ENCODE measurements around the gene SMARCD2.
"Not testable (repeated sequence)": the region's sequence is repeated elsewhere in the genome, so short reads cannot be mapped to it uniquely, and the experiment has no call there.

- not testable (repeated sequence) for TF ChIP-seq ZFP36L2 (CRISPR knock-in tag; IDR thresholded peaks at IDR 0.05); CTCF (CRISPR knock-in tag; IDR thresholded peaks at IDR 0.05); ZNF558 (CRISPR knock-in tag; IDR thresholded peaks at IDR 0.05; ENCODE audit: borderline replicate concordance); ZNF274 (CRISPR knock-in tag; IDR thresholded peaks at IDR 0.05); MYPOP (CRISPR knock-in tag; IDR thresholded peaks at IDR 0.05); ZNF280B (CRISPR knock-in tag; IDR thresholded peaks at IDR 0.05; ENCODE audit: borderline replicate concordance)
Observed at GRCh38 chr17:63874693-63875092, 32.2 kb upstream of the SMARCD2 start.
